Measurements from ENCODE around the gene SH3D19. TPM values are rescaled to one million over a fixed set of nuclear protein-coding genes. Genes with fewer than 3 reads are reported as not detected.

The SH3D19 gene
- total and polyA plus RNA-seq, 2 experiments from 2014 or later, result 28.2 to 54.7 TPM

DNA sequence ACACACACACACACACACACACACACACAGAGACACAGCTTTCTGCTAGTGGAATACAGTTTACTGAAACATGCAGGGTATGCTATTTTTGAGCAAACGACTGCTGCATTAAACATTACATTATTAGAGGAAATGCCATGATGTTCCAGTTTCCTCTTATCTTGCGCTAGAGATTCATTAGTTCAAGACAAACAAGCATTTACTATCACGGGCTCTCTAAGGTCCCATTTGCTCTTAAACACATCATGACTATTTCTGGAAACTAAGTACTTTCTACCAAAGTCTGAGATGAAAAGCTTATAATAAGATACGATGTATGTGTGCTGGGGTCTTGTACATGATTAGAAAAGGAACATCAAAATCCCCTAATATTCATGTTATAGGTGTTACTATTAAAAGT lies 177.1 kb downstream of the SH3D19 start:
- TF ChIP-seq EZH2 (IDR thresholded peaks at IDR 0.05; ENCODE audit: borderline replicate concordance) (no peak), EZH2phosphoT487 (IDR thresholded peaks at IDR 0.05; ENCODE audit: low read depth, severe bottlenecking, unreplicated experiment) (no peak)
- TF ChIP-seq, protein P1, sequence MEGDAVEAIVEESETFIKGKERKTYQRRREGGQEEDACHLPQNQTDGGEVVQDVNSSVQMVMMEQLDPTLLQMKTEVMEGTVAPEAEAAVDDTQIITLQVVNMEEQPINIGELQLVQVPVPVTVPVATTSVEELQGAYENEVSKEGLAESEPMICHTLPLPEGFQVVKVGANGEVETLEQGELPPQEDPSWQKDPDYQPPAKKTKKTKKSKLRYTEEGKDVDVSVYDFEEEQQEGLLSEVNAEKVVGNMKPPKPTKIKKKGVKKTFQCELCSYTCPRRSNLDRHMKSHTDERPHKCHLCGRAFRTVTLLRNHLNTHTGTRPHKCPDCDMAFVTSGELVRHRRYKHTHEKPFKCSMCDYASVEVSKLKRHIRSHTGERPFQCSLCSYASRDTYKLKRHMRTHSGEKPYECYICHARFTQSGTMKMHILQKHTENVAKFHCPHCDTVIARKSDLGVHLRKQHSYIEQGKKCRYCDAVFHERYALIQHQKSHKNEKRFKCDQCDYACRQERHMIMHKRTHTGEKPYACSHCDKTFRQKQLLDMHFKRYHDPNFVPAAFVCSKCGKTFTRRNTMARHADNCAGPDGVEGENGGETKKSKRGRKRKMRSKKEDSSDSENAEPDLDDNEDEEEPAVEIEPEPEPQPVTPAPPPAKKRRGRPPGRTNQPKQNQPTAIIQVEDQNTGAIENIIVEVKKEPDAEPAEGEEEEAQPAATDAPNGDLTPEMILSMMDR (IDR thresholded peaks at IDR 0.05; ENCODE audit: poor library complexity), result no peak
- Histone ChIP-seq H3K4me1 (ENCODE audit: insufficient read depth) (no peaks in the 10 kb centered on the region), H3K79me2 (no peaks in the 10 kb centered on the region), H3K4me3 (no peak overlapping the region), H2AFZ (no peak overlapping the region), H3K27me3 (no peaks in the 10 kb centered on the region), H3K27ac (no peak overlapping the region), H4K20me1 (ENCODE audit: insufficient read depth, poor library complexity, severe bottlenecking) (no peaks in the 10 kb centered on the region), H3K9me3 (ENCODE audit: low read depth) (no peaks in the 10 kb centered on the region), H3K4me2 (no peak overlapping the region), H3K36me3 (replicated peaks; ENCODE audit: insufficient read depth, low read depth) (no peaks in the 10 kb centered on the region), H3K9me2 (replicated peaks; ENCODE audit: insufficient read depth) (no peaks in the 10 kb centered on the region)
- 69% methylated on average over 4 of the region's 4 CpGs for WGBS (ENCODE audit: low lambda C conversion rate, missing lambda C conversion rate)
- no peak for DNase-seq (ENCODE audit: low spot score)

- H3K4me3 ChIP-seq, result no peak overlapping the region
- no peaks in the 10 kb centered on the region for H3K9me3 ChIP-seq (ENCODE audit: low read depth)
- 84% methylated on average over 3 of the region's 3 CpGs for WGBS (ENCODE audit: low lambda C conversion rate, missing lambda C conversion rate)
- DNase-seq (ENCODE audit: low spot score), result no peak
- no peaks in the 10 kb centered on the region for H3K79me2 ChIP-seq
- TF ChIP-seq EZH2phosphoT487 (IDR thresholded peaks at IDR 0.05; ENCODE audit: low read depth, severe bottlenecking, unreplicated experiment) (no peak), EZH2 (IDR thresholded peaks at IDR 0.05; ENCODE audit: borderline replicate concordance) (no peak)
- TF ChIP-seq, protein P1 (IDR thresholded peaks at IDR 0.05; ENCODE audit: poor library complexity), result no peak
- H4K20me1 ChIP-seq (ENCODE audit: insufficient read depth, poor library complexity, severe bottlenecking), result no peaks in the 10 kb centered on the region
- H3K9me2 ChIP-seq (replicated peaks; ENCODE audit: insufficient read depth), result no peaks in the 10 kb centered on the region
- H3K4me1 ChIP-seq (ENCODE audit: insufficient read depth), result no peaks in the 10 kb centered on the region
- H3K36me3 ChIP-seq (replicated peaks; ENCODE audit: insufficient read depth, low read depth), result no peaks in the 10 kb centered on the region
- H3K27me3 ChIP-seq, result no peaks in the 10 kb centered on the region
- no peak overlapping the region for H2AFZ ChIP-seq
- H3K27ac ChIP-seq, result no peak overlapping the region
- no peak overlapping the region for H3K4me2 ChIP-seq
Observed at GRCh38 chr4:151147000-151147399, 178.4 kb downstream of the SH3D19 start.

DNA sequence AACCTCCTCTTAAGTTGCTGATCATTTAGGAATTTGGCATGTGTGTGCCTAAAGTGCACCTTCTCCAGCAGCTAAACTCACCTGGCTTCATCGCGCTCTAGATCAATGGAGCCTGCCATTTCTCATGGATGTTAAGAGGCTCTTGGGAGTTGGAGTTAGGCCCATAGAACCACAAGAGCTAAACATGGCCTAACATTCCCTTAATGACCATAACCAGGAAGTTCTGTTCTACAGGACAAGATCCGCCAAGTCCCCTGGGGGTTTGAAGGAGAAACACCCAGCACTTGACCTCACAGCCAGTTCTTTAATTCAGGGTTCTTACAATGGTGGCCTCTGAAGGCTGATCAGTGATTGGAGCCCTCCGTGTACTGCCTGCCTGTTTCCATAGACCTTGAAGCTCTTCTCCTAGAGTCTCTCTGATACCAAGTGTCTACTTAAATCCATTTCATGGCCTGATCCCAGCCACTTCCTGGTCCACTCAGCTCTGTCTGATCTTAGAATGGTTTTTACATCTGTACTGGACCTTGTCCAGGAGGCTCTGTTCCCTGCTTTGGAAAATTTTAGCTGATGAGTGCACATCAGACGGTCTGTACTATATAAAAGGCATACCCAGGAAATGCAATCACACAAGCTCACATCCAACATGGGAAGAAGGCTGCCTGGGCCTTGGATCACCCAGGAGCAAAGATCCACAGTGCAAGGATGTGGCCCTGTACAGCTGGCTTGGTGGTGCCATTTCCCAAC lies 180.9 kb downstream of the SH3D19 start:
- TF ChIP-seq EZH2phosphoT487 (IDR thresholded peaks at IDR 0.05; ENCODE audit: low read depth, severe bottlenecking, unreplicated experiment), result no peak
- Histone ChIP-seq H2AFZ (no peak overlapping the region), H3K9me3 (ENCODE audit: low read depth) (no peaks in the 10 kb centered on the region), H3K27ac (no peak overlapping the region), H4K20me1 (ENCODE audit: insufficient read depth, poor library complexity, severe bottlenecking) (no peaks in the 10 kb centered on the region), H3K27me3 (no peaks in the 10 kb centered on the region), H3K4me3 (no peak overlapping the region), H3K4me2 (no peak overlapping the region), H3K4me1 (ENCODE audit: insufficient read depth) (no peaks in the 10 kb centered on the region), H3K79me2 (no peaks in the 10 kb centered on the region), H3K9me2 (replicated peaks; ENCODE audit: insufficient read depth) (no peaks in the 10 kb centered on the region), H3K36me3 (replicated peaks; ENCODE audit: insufficient read depth, low read depth) (no peaks in the 10 kb centered on the region)
- no peak for DNase-seq (ENCODE audit: low spot score)
- 92% methylated on average over 5 of the region's 5 CpGs for WGBS (ENCODE audit: low lambda C conversion rate, missing lambda C conversion rate)

GRCh38 chr4:151143811-151144210 lies 181.6 kb downstream of the SH3D19 start:
- Histone ChIP-seq H3K4me3 (no peak overlapping the region), H2AFZ (no peak overlapping the region), H3K4me1 (ENCODE audit: insufficient read depth) (no peaks in the 10 kb centered on the region), H3K4me2 (no peak overlapping the region), H3K27ac (no peak overlapping the region), H3K27me3 (no peaks in the 10 kb centered on the region), H3K79me2 (no peaks in the 10 kb centered on the region), H3K9me3 (ENCODE audit: low read depth) (no peaks in the 10 kb centered on the region), H4K20me1 (ENCODE audit: insufficient read depth, poor library complexity, severe bottlenecking) (no peaks in the 10 kb centered on the region), H3K36me3 (replicated peaks; ENCODE audit: insufficient read depth, low read depth) (no peaks in the 10 kb centered on the region), H3K9me2 (replicated peaks; ENCODE audit: insufficient read depth) (no peaks in the 10 kb centered on the region)
- 96% methylated on average over 3 of the region's 3 CpGs for WGBS (ENCODE audit: low lambda C conversion rate, missing lambda C conversion rate)
- TF ChIP-seq EZH2 (IDR thresholded peaks at IDR 0.05; ENCODE audit: borderline replicate concordance) (no peak), EZH2phosphoT487 (IDR thresholded peaks at IDR 0.05; ENCODE audit: low read depth, severe bottlenecking, unreplicated experiment) (no peak)
- TF ChIP-seq, protein P1 (IDR thresholded peaks at IDR 0.05; ENCODE audit: poor library complexity), result no peak
- DNase-seq (ENCODE audit: low spot score), result no peak

Measured in hepatocyte (in vitro differentiated cells).